Kidney epithelial cell (primary cell): ENCODE results near the gene CDK6. TPM values are rescaled to one million over a fixed set of nuclear protein-coding genes. Genes with fewer than 3 reads are reported as not detected.

Source experiments
- DNase-seq: peaks from one replicate; pipeline ENCODE4 v3.0.0-alpha.2; 2010; ENCODE audit warnings: low read depth
- H3K27me3 ChIP-seq: 2 replicates; pipeline ENCODE4 v1.6.0; 2011; ENCODE audit warnings: low read length; ENCODE audit not compliant: control insufficient read depth, insufficient read depth
- H3K36me3 ChIP-seq: 2 replicates; pipeline ENCODE4 v1.5.1; 2011; ENCODE audit warnings: low read length; ENCODE audit not compliant: control insufficient read depth, insufficient read depth
- H3K4me3 ChIP-seq: 2 replicates; pipeline ENCODE4 v1.5.1; 2011; ENCODE audit warnings: low read depth, mild to moderate bottlenecking, control low read depth, low read length
- total RNA-seq: library from RNA; depleted of rRNA; stranded (reverse); fragments of >200 nt; gene quantifications from 2 replicates; pipeline ENCODE4 v1.2.3, GENCODE V29; 2015
- TF ChIP-seq, protein P1 (sequence below): IDR thresholded peaks from 2 replicates; pipeline ENCODE4 v1.5.1; 2011; ENCODE audit warnings: mild to moderate bottlenecking, moderate library complexity, low read length, control low read depth, inconsistent platforms; ENCODE audit not compliant: insufficient read depth, poor library complexity, severe bottlenecking

CDK6 gene
- total RNA-seq, 1 donor from 2014 or later, result 91.0 TPM

DNA sequence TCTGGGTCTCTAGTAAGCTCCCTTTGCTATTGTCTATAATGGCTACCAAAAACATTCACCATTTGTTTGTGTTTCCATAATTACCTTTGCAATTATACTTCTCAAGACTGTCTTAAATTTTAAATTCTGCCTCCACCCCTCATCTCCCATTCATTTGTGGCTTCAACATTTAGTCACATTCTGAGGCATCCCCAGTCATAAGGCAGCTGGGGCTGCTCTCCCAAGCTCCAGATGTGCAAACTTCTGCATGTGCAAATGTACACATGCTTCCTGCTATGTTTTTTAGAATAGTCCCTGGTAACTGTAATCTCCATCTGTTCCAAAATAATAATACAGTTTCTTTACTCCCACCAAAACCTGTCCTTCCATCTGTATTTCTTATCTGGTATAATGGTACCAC, 97.3 kb downstream of the CDK6 start:
- Histone ChIP-seq H3K36me3 (no peaks in the 10 kb centered on the region), H3K4me3 (no peak overlapping the region), H3K27me3 (no peaks in the 10 kb centered on the region)
- no peak for DNase-seq
- TF ChIP-seq, protein P1, sequence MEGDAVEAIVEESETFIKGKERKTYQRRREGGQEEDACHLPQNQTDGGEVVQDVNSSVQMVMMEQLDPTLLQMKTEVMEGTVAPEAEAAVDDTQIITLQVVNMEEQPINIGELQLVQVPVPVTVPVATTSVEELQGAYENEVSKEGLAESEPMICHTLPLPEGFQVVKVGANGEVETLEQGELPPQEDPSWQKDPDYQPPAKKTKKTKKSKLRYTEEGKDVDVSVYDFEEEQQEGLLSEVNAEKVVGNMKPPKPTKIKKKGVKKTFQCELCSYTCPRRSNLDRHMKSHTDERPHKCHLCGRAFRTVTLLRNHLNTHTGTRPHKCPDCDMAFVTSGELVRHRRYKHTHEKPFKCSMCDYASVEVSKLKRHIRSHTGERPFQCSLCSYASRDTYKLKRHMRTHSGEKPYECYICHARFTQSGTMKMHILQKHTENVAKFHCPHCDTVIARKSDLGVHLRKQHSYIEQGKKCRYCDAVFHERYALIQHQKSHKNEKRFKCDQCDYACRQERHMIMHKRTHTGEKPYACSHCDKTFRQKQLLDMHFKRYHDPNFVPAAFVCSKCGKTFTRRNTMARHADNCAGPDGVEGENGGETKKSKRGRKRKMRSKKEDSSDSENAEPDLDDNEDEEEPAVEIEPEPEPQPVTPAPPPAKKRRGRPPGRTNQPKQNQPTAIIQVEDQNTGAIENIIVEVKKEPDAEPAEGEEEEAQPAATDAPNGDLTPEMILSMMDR, result no peak

DNA sequence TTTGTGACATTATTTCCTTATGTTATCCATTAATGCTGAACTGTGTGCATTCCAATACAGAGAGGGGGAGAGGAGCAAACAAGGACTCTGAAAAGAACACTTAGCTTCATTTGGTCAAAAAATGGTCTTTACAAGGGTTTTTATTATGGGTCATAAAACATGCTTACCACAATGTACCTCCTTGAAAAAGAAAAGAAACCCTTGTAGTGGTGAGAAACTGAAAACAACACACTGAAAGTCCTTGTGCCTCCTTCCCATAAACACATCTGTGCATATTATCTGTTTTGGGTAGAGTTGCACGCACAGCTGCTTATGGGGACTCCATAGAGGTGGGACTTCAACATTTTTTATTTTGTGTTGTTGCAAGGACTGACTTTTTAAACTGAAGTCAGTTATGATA, 98.7 kb downstream of the CDK6 start:
- no peak overlapping the region for H3K4me3 ChIP-seq
- H3K36me3 ChIP-seq, result no peaks in the 10 kb centered on the region
- H3K27me3 ChIP-seq, result no peaks in the 10 kb centered on the region
- no peak for DNase-seq
- TF ChIP-seq, protein P1, result no peak

DNA sequence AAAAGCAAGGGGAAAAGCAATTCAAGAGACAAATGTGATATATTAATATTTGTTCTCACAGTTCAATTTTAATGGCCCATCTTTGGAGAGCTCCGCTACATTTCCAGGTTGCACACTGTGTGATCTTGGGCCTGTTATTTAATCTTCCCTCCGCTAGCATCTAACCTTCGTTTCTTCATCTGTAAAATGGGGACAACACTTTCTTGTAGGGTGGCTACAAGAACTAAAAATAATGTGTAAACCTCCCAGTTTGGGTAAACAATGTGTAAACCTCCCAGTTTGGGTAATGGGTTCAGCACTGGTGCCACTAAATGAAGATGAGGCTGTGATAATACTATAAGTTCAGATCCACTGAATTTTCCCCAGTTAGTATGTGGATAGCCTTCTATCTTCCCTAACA, 99.5 kb downstream of the CDK6 start:
- Histone ChIP-seq H3K36me3 (no peaks in the 10 kb centered on the region), H3K4me3 (no peak overlapping the region), H3K27me3 (no peaks in the 10 kb centered on the region)
- TF ChIP-seq, protein P1, result no peak
- no peak for DNase-seq

DNA sequence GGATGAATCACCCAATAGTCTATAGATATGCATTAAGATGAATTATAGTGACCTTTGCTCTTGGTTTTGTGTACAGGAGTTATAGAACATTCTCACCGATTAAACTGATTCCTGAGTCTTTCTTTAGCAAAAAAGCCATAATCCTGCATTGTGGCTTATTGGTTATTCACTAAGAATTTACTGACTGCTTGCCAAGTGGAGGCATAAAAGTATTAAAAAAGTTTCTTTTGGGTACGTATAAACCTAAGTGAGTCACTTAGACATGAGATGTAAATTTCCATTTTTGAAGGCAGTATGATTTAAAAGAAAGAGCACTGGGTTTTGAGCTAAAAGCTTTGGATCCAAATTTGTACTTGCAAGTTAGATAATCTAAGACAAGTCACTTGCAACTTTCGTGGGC, 100.7 kb downstream of the CDK6 start:
- Histone ChIP-seq H3K36me3 (no peaks in the 10 kb centered on the region), H3K4me3 (no peak overlapping the region), H3K27me3 (no peaks in the 10 kb centered on the region)
- TF ChIP-seq, protein P1, result no peak
- no peak for DNase-seq

DNA sequence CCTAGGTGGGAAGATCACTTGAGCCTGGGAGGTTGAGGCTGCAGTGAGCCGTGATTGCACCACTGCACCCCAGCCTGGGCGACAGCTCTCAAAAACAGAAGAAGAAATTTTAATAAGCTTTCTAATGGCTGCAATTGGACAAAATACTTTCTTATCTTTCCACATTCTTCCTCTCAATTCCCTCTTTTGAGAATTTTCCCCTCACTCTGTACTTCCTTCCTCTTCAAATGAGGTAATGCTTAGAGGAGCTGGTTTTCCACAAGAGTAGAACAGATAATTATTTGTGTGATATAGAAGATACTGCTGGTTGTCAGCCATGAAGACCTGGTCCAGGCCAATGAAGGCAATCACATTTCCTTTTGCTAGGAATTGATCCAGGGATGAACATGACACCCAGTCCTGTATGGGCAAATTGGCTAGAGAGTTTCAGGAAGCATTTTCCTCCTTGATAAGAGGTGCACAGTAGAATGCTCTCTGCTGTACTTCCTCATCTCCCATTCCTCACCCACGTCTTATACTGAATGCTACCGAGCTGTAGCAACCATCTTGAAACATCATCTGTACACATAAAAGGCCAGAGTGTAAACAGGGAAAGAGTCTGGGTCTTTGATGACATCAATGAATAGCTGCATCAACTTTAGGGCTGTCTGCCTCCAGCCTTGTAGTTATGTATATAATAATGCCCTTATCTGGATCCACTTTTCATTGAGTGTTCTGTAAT, 103.9 kb downstream of the CDK6 start:
- Histone ChIP-seq H3K4me3 (no peak overlapping the region), H3K27me3 (no peaks in the 10 kb centered on the region), H3K36me3 (no peaks in the 10 kb centered on the region)
- DNase-seq, result no peak
- TF ChIP-seq, protein P1, result no peak
